Ecto neural progenitor cell (in vitro differentiated cells): Measurements from ENCODE around the gene SEC31B.
A peak's percentile ranks its signal among the peaks of the same experiment; 100 is the strongest.

Source experiments
- DNase-seq: peaks from one replicate; pipeline ENCODE4 v3.0.0-alpha.2; 2018; ENCODE audit warnings: low spot score

Gene SEC31B, protein sequence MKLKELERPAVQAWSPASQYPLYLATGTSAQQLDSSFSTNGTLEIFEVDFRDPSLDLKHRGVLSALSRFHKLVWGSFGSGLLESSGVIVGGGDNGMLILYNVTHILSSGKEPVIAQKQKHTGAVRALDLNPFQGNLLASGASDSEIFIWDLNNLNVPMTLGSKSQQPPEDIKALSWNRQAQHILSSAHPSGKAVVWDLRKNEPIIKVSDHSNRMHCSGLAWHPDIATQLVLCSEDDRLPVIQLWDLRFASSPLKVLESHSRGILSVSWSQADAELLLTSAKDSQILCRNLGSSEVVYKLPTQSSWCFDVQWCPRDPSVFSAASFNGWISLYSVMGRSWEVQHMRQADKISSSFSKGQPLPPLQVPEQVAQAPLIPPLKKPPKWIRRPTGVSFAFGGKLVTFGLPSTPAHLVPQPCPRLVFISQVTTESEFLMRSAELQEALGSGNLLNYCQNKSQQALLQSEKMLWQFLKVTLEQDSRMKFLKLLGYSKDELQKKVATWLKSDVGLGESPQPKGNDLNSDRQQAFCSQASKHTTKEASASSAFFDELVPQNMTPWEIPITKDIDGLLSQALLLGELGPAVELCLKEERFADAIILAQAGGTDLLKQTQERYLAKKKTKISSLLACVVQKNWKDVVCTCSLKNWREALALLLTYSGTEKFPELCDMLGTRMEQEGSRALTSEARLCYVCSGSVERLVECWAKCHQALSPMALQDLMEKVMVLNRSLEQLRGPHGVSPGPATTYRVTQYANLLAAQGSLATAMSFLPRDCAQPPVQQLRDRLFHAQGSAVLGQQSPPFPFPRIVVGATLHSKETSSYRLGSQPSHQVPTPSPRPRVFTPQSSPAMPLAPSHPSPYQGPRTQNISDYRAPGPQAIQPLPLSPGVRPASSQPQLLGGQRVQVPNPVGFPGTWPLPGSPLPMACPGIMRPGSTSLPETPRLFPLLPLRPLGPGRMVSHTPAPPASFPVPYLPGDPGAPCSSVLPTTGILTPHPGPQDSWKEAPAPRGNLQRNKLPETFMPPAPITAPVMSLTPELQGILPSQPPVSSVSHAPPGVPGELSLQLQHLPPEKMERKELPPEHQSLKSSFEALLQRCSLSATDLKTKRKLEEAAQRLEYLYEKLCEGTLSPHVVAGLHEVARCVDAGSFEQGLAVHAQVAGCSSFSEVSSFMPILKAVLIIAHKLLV

DNA sequence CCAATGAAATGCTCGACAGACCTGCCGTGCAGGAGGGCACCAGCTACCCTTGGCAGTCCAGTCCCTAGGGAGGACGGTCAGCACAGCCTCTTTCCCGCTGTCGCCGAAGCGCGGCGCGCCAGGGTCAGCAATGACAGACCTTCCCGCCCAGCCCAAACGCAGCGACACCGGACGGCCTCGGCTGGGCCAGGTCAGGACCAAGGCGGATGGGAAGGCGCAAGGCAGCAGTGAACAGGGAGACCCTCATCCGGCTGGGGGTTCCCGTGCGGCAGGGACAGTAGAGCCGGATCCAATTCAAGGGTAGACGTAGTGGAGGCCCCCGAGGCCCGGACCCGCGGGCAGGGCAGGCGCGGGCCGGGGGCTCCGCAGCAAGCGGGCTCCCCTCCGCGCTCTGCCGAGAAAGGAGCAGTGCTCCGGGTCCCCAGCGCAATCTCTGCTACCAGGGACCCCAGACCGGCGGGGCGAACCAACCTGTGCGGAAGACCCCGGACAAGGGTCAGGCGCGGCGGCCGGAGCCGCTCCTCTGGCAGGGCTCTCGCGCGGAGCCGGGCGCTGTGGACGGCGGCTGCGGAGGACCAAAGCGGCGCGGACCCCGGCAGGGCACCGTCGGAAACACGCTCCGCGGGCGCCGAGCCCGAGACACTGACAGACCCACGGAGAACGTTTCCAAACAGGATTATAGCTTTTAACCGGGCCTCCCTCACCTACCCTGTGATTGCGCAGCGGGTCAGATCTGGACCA, at the start of gene SEC31B:
Gene SEC31B, minus strand, starts transcription at position 551 of the 741 bp plus-strand sequence. CDS start 2,909 bp downstream, outside the sequence.
- DNase-seq: peak; percentile 82

DNA sequence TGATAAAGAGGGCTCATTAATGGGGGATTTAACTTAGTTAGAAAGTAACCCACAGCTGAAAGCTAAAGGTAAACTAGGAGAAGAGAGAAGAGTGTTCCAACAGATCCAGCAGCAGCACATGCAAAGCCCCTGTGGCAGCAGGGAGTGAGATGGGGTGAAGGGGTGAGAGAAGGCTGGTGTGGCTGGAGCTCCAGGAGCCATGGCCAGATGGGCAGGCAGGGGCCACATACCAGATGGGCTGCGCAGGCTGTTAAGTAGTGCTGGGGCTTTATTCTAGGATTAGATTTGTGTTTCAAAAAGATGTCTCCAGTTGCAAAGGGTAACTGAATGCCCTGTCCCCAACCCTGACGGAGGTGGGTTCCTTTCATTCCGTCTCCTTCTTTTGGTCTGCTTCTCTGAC, 49.3 kb upstream of the SEC31B start:
- DNase-seq: peak; percentile 36

DNA sequence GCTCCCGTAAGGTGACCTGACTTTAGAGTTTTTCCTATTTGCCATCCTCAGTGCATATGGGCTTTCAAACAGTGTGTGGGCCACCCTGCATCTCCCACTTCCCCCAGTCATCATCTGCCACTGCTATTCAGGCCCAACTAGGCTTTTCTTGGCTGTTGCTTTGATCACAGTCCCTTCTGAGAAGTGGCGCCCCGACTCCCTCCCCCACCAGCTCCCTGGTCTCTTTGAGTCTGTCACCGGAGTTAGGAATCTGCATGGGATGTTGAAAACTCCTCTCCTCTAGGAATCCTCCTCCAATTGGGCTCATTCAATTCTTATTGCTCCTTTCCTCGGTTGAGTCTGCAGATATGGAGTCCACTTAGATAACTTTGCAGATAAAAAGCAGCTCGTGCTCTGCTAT, 48.2 kb upstream of the SEC31B start:
- DNase-seq: no peak

- peak; percentile 36 for DNase-seq
Observed at GRCh38 chr10:100567249-100567648, 47.6 kb upstream of the SEC31B start.

DNA sequence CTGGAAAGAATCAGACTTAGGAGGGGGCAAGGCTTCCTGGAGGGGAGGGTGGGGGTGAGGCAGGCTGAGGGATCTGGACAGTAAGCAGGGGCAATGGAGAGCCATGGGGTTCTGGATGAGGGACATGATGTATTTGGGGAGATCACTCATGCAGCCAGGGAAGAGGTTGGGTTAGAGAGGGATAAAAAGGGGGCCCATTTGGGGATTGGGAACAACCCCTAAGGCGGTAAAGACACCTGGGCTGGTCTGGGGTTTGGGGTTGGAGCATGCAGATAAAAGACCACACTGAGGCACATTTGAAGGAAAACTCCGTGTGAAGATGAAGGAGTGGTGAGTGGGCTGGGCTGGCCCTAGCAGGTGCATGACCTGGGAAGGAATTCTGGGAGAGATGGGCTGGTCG, 46.9 kb upstream of the SEC31B start:
- peak; percentile 32 for DNase-seq

DNA sequence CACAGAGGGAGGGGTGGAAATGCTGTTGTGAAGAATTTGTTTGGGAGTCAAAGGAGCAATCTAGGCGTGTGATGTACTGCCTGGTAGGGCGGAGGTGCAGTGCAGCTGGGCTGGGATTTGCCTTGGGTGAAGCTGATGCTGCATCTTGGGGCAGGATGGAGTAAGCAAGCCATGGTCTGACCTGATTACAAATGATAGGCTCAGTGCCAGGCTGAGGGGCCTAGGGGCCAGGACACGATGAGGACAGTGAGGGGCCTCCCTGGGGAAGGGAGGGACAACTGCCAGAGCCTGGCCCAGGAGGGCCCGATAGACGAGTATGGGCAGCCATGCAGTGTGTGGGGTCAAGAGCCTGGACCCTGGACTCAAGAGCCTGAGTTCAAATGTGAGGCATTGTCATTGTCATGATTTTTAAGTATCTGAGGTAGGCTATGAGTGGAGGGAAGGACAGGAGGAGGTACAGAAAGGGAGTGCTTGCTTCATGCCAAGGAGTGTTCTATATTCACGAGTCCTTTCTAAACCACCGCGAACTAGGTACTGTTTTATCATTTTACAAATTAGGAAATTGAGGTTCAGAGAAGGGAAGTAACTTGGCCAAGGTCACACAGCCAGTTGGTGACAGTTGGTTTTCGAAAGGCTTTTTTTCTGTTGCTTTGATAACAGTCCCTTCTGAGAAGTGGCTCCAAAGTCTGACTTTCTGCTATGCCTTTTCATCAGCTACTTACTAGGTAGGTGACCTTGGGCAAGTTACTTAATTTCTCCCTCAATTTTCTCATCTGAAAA, 45.7 kb upstream of the SEC31B start:
- DNase-seq: peak; percentile 18

GRCh38 chr10:100562008-100562672, 42.5 kb upstream of the SEC31B start:
- DNase-seq: peak; percentile 88

- DNase-seq: no peak
Observed at GRCh38 chr10:100561005-100561404, 41.3 kb upstream of the SEC31B start.

- DNase-seq: no peak
Observed at GRCh38 chr10:100560248-100560647, 40.6 kb upstream of the SEC31B start.

- DNase-seq: no peak
Observed at GRCh38 chr10:100554902-100555301, 35.2 kb upstream of the SEC31B start.

DNA sequence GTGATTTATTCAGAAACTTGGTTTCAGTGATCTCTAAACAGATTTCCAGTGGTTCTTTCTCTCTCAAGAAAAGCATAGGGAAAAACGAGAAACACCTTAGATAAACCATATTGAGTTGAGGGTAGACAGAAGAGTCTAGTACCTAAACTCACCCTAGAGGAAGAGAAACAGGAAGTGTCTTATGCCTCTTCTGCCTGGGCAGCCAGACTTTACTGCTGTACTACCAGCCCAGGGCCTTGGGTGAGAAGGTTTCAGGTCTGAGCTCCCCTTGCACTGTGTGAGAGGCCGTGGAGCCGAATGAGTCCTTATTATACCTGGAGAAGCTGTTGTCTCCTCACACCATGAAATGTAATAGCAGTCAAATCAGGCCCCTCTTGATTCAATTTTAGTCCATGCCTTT, 34.3 kb upstream of the SEC31B start:
- no peak for DNase-seq

GRCh38 chr10:100551738-100552137, 32.1 kb upstream of the SEC31B start:
- no peak for DNase-seq

GRCh38 chr10:100551196-100551595, 31.5 kb upstream of the SEC31B start:
- no peak for DNase-seq

GRCh38 chr10:100544950-100545349, 25.3 kb upstream of the SEC31B start:
- no peak for DNase-seq

- DNase-seq: no peak
Observed at GRCh38 chr10:100537475-100537874, 17.8 kb upstream of the SEC31B start.

GRCh38 chr10:100535715-100536353, 16.2 kb upstream of the SEC31B start, which contains the start of gene HIF1AN:
Gene HIF1AN, plus strand, starts transcription at chr10:100535943. Its CDS starts 16 bp downstream, at chr10:100535959.
- DNase-seq: peak; percentile 86

DNA sequence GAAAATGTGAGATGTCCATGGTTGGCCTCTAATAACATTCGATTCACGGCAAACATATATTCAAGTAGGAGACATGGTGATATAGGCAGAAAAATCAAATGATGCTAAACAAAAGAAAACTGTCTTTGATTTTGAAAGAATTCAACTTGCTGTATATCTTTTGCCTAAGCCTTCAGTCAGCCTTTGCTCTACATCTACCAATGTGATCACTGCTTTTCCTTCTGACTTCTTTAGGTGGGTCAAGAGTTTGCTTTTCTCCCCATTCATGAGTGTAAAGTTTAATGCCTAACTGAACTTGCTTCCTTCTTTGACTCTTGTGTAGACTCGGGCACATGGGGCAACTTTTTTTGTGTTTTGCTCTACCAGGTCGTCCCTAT, 15.7 kb upstream of the SEC31B start:
- no peak for DNase-seq

DNA sequence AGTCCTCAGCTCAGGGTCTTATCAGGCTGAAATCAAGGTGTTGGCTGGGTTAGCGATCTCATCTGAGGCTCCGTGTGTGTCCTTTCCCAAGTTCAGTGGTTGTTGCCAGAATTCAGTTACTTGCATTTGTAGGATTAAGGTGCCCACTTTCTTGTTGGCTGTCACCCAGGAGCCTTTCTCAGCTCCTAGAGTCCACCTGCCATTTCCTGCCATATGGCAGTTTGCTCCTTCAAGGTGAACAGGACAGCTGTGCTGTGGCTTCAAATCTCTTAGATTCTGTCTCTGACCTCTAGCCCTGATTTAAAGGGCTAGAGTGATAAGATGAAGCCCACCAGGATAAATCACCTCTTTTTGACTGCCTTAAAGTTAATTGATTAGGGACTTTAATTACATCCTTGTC, 15.1 kb upstream of the SEC31B start:
- no peak for DNase-seq

GRCh38 chr10:100531761-100532160, 12.1 kb upstream of the SEC31B start:
- DNase-seq: no peak
